Gastrocnemius medialis (tissue), 4 donors: Measurements from ENCODE around the gene KCNAB1. TPM values are rescaled to one million over a fixed set of nuclear protein-coding genes. Genes with fewer than 3 reads are reported as not detected.

Source experiments
- ATAC-seq, 2 donors: fragments of 150-250 bp; one replicate each; pipeline ENCODE4 v1.9.1; 2016
- DNase-seq, 2 donors: peaks; one replicate each; pipeline ENCODE4 v3.0.0-alpha.2; 2019
- H3K27ac ChIP-seq, 4 donors: fragments of 200-600 bp; sonication (generic); 1 replicate in 1 of 4; 2 replicates in 3 of 4; pipeline ENCODE4 v1.5.1; 2016 to 2018; ENCODE audit warnings: mild to moderate bottlenecking in 2 of 4, moderate library complexity in 1 of 4
- H3K27me3 ChIP-seq, 3 donors: fragments of 200-600 bp; sonication (generic) in 2 of 3; 1 replicate in 1 of 3; 2 replicates in 2 of 3; pipeline versions ENCODE4 v1.5.1 to v1.6.0; 2016 to 2019; ENCODE audit warnings: mild to moderate bottlenecking in 1 of 3, moderate library complexity in 1 of 3
- H3K36me3 ChIP-seq, 2 donors: fragments of 200-600 bp; sonication (generic) in 1 of 2; one replicate each; pipeline ENCODE4 v1.5.1; 2017 to 2018
- H3K4me1 ChIP-seq, 2 donors: fragments of 200-600 bp; sonication (generic) in 1 of 2; one replicate each; pipeline ENCODE4 v1.5.1; 2016 to 2017; ENCODE audit warnings: mild to moderate bottlenecking in 2 of 2
- H3K4me3 ChIP-seq, 4 donors: fragments of 200-600 bp; sonication (generic) in 3 of 4; 1 replicate in 1 of 4; 2 replicates in 3 of 4; pipeline ENCODE4 v1.5.1; 2016 to 2019; ENCODE audit warnings: mild to moderate bottlenecking in 2 of 4
- H3K9me3 ChIP-seq, 3 donors: fragments of 200-600 bp; sonication (generic) in 2 of 3; 1 replicate in 1 of 3; 2 replicates in 2 of 3; pipeline ENCODE4 v1.5.1; 2016 to 2019
- CTCF ChIP-seq, 5 experiments: fragments of 450-650 bp in 3 of 5; fragments of 200-600 bp in 2 of 5; sonication (generic) in 2 of 5; IDR thresholded peaks in 4 of 5; conservative IDR thresholded peaks in 1 of 5; 1 replicate in 4 of 5; 2 replicates in 1 of 5; pipeline ENCODE4 v1.5.1; 2016 to 2019; ENCODE audit warnings: antibody characterized with exemption in 5 of 5, mild to moderate bottlenecking in 3 of 5, moderate library complexity in 3 of 5
- POLR2A ChIP-seq, 2 donors: fragments of 450-650 bp; IDR thresholded peaks; one replicate each; pipeline ENCODE4 v1.6.1; 2017; ENCODE audit warnings: antibody characterized with exemption in 2 of 2, mild to moderate bottlenecking in 2 of 2, moderate library complexity in 2 of 2
- in situ Hi-C, 4 donors: fragments of 200-750 bp; cut with MboI; loops; one replicate each; pipeline versions ENCODE4 v1.15.0 to v1.8.0; 2017; ENCODE audit warnings: low sequenced_read_pairs in 4 of 4
- intact Hi-C: fragments of 100-400 bp; cut with DNase I; formaldehyde crosslinking; loops from one replicate; pipeline ENCODE4 v1.15.1; 2023; ENCODE audit warnings: low total_unique reads
- total RNA-seq, 4 donors: library from RNA; depleted of rRNA; stranded (reverse); fragments of >200 nt; gene quantifications; one replicate each; pipeline versions ENCODE4 v1.1.0 to v1.2.3, GENCODE V29; 2016

Gene KCNAB1
- total RNA-seq, 4 donors from 2014 or later: 0.46 to 3.6 (median 1.9) TPM

GRCh38 chr3:156291272-156292123 is 171.1 kb downstream of the KCNAB1 start:
- Histone ChIP-seq H3K4me3 (peak overlapping the region in 3 of 4 donors; percentile 31 to 48 (median 34)), H3K27me3 (peaks cover 24 to 31% (median 26%) of the 10 kb centered on the region in 3 donors), H3K9me3 (no peaks in the 10 kb centered on the region), H3K4me1 (no peaks in the 10 kb centered on the region), H3K36me3 (no peaks in the 10 kb centered on the region), H3K27ac (no peak overlapping the region)
- ATAC-seq: no peak
- DNase-seq: peak; percentile 12 to 14
- TF ChIP-seq POLR2A (IDR thresholded peaks at IDR 0.05): no peak
- TF ChIP-seq CTCF (IDR thresholded peaks at IDR 0.05 in 4 of 5, conservative IDR thresholded peaks at IDR 0.05 in 1 of 5): no peak
- in situ Hi-C loops (no loop called here), intact Hi-C loops (no loop called here)

GRCh38 chr3:156293566-156293965 is 173.2 kb downstream of the KCNAB1 start:
- no peaks in the 10 kb centered on the region for H3K4me1 ChIP-seq
- intact Hi-C loops: no loop called here
- H3K36me3 ChIP-seq: no peaks in the 10 kb centered on the region
- H3K27ac ChIP-seq: no peak overlapping the region
- in situ Hi-C loops: no loop called here
- no peaks in the 10 kb centered on the region for H3K9me3 ChIP-seq
- TF ChIP-seq CTCF (IDR thresholded peaks at IDR 0.05 in 4 of 5, conservative IDR thresholded peaks at IDR 0.05 in 1 of 5): no peak
- no peak for TF ChIP-seq POLR2A (IDR thresholded peaks at IDR 0.05)
- no peak overlapping the region for H3K4me3 ChIP-seq
- ATAC-seq: no peak
- DNase-seq: no peak
- peaks cover 24 to 31% (median 26%) of the 10 kb centered on the region in 3 donors for H3K27me3 ChIP-seq

- intact Hi-C loops (no loop called here), in situ Hi-C loops (no loop called here)
- H3K27ac ChIP-seq: no peak overlapping the region
- H3K9me3 ChIP-seq: no peaks in the 10 kb centered on the region
- no peak for ATAC-seq
- peaks cover 0 to 13% of the 10 kb centered on the region in 2 donors for H3K4me1 ChIP-seq
- TF ChIP-seq POLR2A (IDR thresholded peaks at IDR 0.05) (no peak), CTCF (IDR thresholded peaks at IDR 0.05 in 4 of 5, conservative IDR thresholded peaks at IDR 0.05 in 1 of 5) (no peak)
- no peak overlapping the region for H3K4me3 ChIP-seq
- H3K27me3 ChIP-seq: peaks cover 3 to 4% (median 4%) of the 10 kb centered on the region in 3 donors
- DNase-seq: no peak
- H3K36me3 ChIP-seq: no peaks in the 10 kb centered on the region
Measured at GRCh38 chr3:156297582-156297981, 177.2 kb downstream of the KCNAB1 start.

- Histone ChIP-seq H3K36me3 (no peaks in the 10 kb centered on the region), H3K27me3 (peaks cover 0 to 2% (median under 1%) of the 10 kb centered on the region in 3 donors), H3K27ac (no peak overlapping the region), H3K4me3 (no peak overlapping the region), H3K4me1 (peaks cover 0 to 13% of the 10 kb centered on the region in 2 donors), H3K9me3 (no peaks in the 10 kb centered on the region)
- no peak for TF ChIP-seq CTCF (IDR thresholded peaks at IDR 0.05 in 4 of 5, conservative IDR thresholded peaks at IDR 0.05 in 1 of 5)
- TF ChIP-seq POLR2A (IDR thresholded peaks at IDR 0.05): no peak
- ATAC-seq: no peak
- in situ Hi-C loops: no loop called here
- intact Hi-C loops: no loop called here
- DNase-seq: no peak
Measured at GRCh38 chr3:156298014-156298413, 177.6 kb downstream of the KCNAB1 start.
